GM06990 (cell line): ENCODE measurements around the gene U2AF1L4.

Source experiments
- DNase-seq: peaks from one replicate; pipeline ENCODE4 v3.0.0-alpha.2; 2011; ENCODE audit not compliant: insufficient read length; ENCODE audit errors: extremely low read depth
- H3K27me3 ChIP-seq: replicated peaks from 2 replicates; pipeline ENCODE4 v1.6.0; 2011; ENCODE audit warnings: low read length; ENCODE audit not compliant: control insufficient read depth, insufficient read depth
- H3K36me3 ChIP-seq: 2 replicates; pipeline ENCODE4 v1.5.1; 2011; ENCODE audit warnings: low read length; ENCODE audit not compliant: control insufficient read depth, insufficient read depth
- H3K4me3 ChIP-seq: replicated peaks from 2 replicates; pipeline ENCODE4 v1.5.1; 2011; ENCODE audit warnings: low read depth, mild to moderate bottlenecking, control low read depth, low read length
- CTCF ChIP-seq: IDR thresholded peaks from 2 replicates; pipeline ENCODE4 v1.5.1; 2011; ENCODE audit warnings: low read length, control low read depth, mild to moderate bottlenecking, inconsistent platforms; ENCODE audit not compliant: insufficient read depth, poor library complexity, severe bottlenecking

U2AF1L4 gene

GRCh38 chr19:35745328-35746086, at the start of gene U2AF1L4, which contains the start of gene PSENEN:
Gene U2AF1L4 (minus strand): TSS chr19:35745418. CDS start chr19:35745391, 27 bp downstream.
Gene PSENEN (plus strand): TSS chr19:35745651. CDS start chr19:35745931, 280 bp downstream.
- TF ChIP-seq CTCF, result no peak
- peak; percentile 100 for DNase-seq
- Histone ChIP-seq H3K4me3 (peak within 1 kb of the TSS; percentile 83), H3K27me3 (no peaks in the 10 kb centered on the region), H3K36me3 (no peaks in the 10 kb centered on the region)

GRCh38 chr19:35793381-35794165, 48.4 kb upstream of the U2AF1L4 start:
- Histone ChIP-seq H3K4me3 (no peak overlapping the region), H3K27me3 (no peaks in the 10 kb centered on the region; the same call in 1 of the 2 replicates), H3K36me3 (no peaks in the 10 kb centered on the region)
- DNase-seq, result no peak
- no peak for TF ChIP-seq CTCF

- no peak overlapping the region for H3K4me3 ChIP-seq
Observed at GRCh38 chr19:35792888-35793287, 47.7 kb upstream of the U2AF1L4 start.

GRCh38 chr19:35792312-35792711, 47.1 kb upstream of the U2AF1L4 start:
- no peak for TF ChIP-seq CTCF
- no peaks in the 10 kb centered on the region for H3K27me3 ChIP-seq
- H3K36me3 ChIP-seq, result no peaks in the 10 kb centered on the region
- H3K4me3 ChIP-seq, result no peak overlapping the region
- no peak for DNase-seq

More at GRCh38 chr19:35792888-35793287, 47.7 kb upstream of the U2AF1L4 start:
- no peak for TF ChIP-seq CTCF
- Histone ChIP-seq H3K27me3 (no peaks in the 10 kb centered on the region; the same call in 1 of the 2 replicates), H3K36me3 (no peaks in the 10 kb centered on the region)
- DNase-seq, result no peak

GRCh38 chr19:35791814-35792279, 46.6 kb upstream of the U2AF1L4 start:
- Histone ChIP-seq H3K27me3 (no peaks in the 10 kb centered on the region), H3K36me3 (no peaks in the 10 kb centered on the region), H3K4me3 (no peak overlapping the region)
- DNase-seq, result no peak
- no peak for TF ChIP-seq CTCF
